H9 (cell line): ENCODE measurements around the gene LRRC40. TPM values are rescaled to one million over a fixed set of nuclear protein-coding genes. Genes with fewer than 3 reads are reported as not detected.
"Not testable (repeated sequence)": the region's sequence is repeated elsewhere in the genome, so short reads cannot be mapped to it uniquely, and the experiment has no call there.

Experiments used
- DNase-seq: peaks from one replicate; pipeline ENCODE4 v3.0.0-alpha.2; 2017
- H2AFZ ChIP-seq: one replicate; pipeline ENCODE4 v1.6.1; 2013; ENCODE audit warnings: mild to moderate bottlenecking, low read length, control low read depth, moderate library complexity
- H2AK5ac ChIP-seq: 2 replicates; pipeline ENCODE4 v1.6.1; 2013; ENCODE audit warnings: low read length, control low read depth, mixed read lengths; ENCODE audit not compliant: insufficient read length
- H2BK120ac ChIP-seq: one replicate; pipeline ENCODE4 v1.6.1; 2013; ENCODE audit warnings: low read depth, mild to moderate bottlenecking, low read length, control low read depth, inconsistent platforms; ENCODE audit not compliant: poor library complexity, severe bottlenecking
- H2BK12ac ChIP-seq: 2 replicates; pipeline ENCODE4 v1.6.1; 2013; ENCODE audit warnings: low read length, control low read depth, mixed read lengths, low read depth; ENCODE audit not compliant: insufficient read length
- H2BK15ac ChIP-seq: 2 replicates; pipeline ENCODE4 v1.6.1; 2013; ENCODE audit warnings: low read depth, low read length, control low read depth
- H2BK20ac ChIP-seq: one replicate; pipeline ENCODE4 v1.6.1; 2013; ENCODE audit warnings: low read depth, mild to moderate bottlenecking, low read length, control low read depth, inconsistent platforms; ENCODE audit not compliant: poor library complexity, severe bottlenecking
- H2BK5ac ChIP-seq: 2 replicates; pipeline ENCODE4 v1.6.1; 2013; ENCODE audit warnings: low read length, control low read depth, mixed read lengths; ENCODE audit not compliant: insufficient read length
- H3K14ac ChIP-seq: 2 replicates; pipeline ENCODE4 v1.6.1; 2013; ENCODE audit warnings: low read length, control low read depth; ENCODE audit not compliant: insufficient read depth
- H3K18ac ChIP-seq: 2 replicates; pipeline ENCODE4 v1.6.1; 2013; ENCODE audit warnings: low read depth, mild to moderate bottlenecking, mixed read lengths, low read length, control low read depth; ENCODE audit not compliant: insufficient read length
- H3K23ac ChIP-seq: 2 replicates; pipeline ENCODE4 v1.6.1; 2013; ENCODE audit warnings: low read length, control low read depth, mixed read lengths, low read depth; ENCODE audit not compliant: insufficient read length
- H3K23me2 ChIP-seq: 2 replicates; pipeline ENCODE4 v1.6.1; 2013; ENCODE audit warnings: low read depth, mild to moderate bottlenecking, mixed read lengths, low read length, control low read depth; ENCODE audit not compliant: insufficient read length, poor library complexity, severe bottlenecking
- H3K27ac ChIP-seq: 2 replicates; pipeline ENCODE4 v1.5.1; 2013; ENCODE audit warnings: low read length, control low read depth, mixed read lengths, low read depth; ENCODE audit not compliant: insufficient read length
- H3K27me3 ChIP-seq: 2 replicates; pipeline ENCODE4 v1.6.1; 2013; ENCODE audit warnings: low read length, control low read depth, inconsistent platforms; ENCODE audit not compliant: insufficient read depth
- H3K4ac ChIP-seq: 2 replicates; pipeline ENCODE4 v1.6.1; 2013; ENCODE audit warnings: low read depth, mild to moderate bottlenecking, control low read depth, inconsistent platforms, low read length, moderate library complexity
- H3K4me1 ChIP-seq: 2 replicates; pipeline ENCODE4 v1.6.1; 2013; ENCODE audit warnings: low read length, control low read depth, inconsistent platforms; ENCODE audit not compliant: insufficient read depth
- H3K4me2 ChIP-seq: 2 replicates; pipeline ENCODE4 v1.6.1; 2013; ENCODE audit warnings: low read length, control low read depth, mixed read lengths; ENCODE audit not compliant: insufficient read length, insufficient read depth
- H3K56ac ChIP-seq: 2 replicates; pipeline ENCODE4 v1.6.1; 2013; ENCODE audit warnings: low read depth, mild to moderate bottlenecking, mixed read lengths, low read length, control low read depth; ENCODE audit not compliant: insufficient read length
- H3K79me1 ChIP-seq: 2 replicates; pipeline ENCODE4 v1.6.1; 2013; ENCODE audit warnings: low read depth, mild to moderate bottlenecking, moderate library complexity, low read length, control low read depth, inconsistent platforms; ENCODE audit not compliant: insufficient read depth, poor library complexity, severe bottlenecking
- H3K79me2 ChIP-seq: 2 replicates; pipeline ENCODE4 v1.6.1; 2013; ENCODE audit warnings: low read length, control low read depth, inconsistent platforms; ENCODE audit not compliant: insufficient read depth
- H3K9ac ChIP-seq: 2 replicates; pipeline ENCODE4 v1.6.1; 2013; ENCODE audit warnings: low read length, control low read depth, mixed read lengths; ENCODE audit not compliant: insufficient read length; ENCODE audit errors: extremely low read depth
- H3K9me3 ChIP-seq: one replicate; pipeline ENCODE4 v1.6.1; 2013; ENCODE audit warnings: low read depth, low read length, inconsistent platforms; ENCODE audit not compliant: control insufficient read depth
- H3T11ph ChIP-seq: one replicate; pipeline ENCODE4 v1.6.1; 2013; ENCODE audit warnings: mild to moderate bottlenecking, low read length, control low read depth, inconsistent platforms
- H4K20me1 ChIP-seq: one replicate; pipeline ENCODE4 v1.6.1; 2013; ENCODE audit not compliant: control insufficient read depth, insufficient read length, insufficient read depth
- H4K5ac ChIP-seq: 2 replicates; pipeline ENCODE4 v1.6.1; 2013; ENCODE audit warnings: low read depth, mild to moderate bottlenecking, mixed read lengths, low read length, control low read depth; ENCODE audit not compliant: insufficient read length
- H4K8ac ChIP-seq: replicated peaks from 2 replicates; pipeline ENCODE4 v1.6.1; 2013; ENCODE audit warnings: low read length, control low read depth, mixed read lengths, low read depth; ENCODE audit not compliant: insufficient read length
- H4K91ac ChIP-seq: 2 replicates; pipeline ENCODE4 v1.6.1; 2013; ENCODE audit warnings: low read depth, mild to moderate bottlenecking, moderate library complexity, mixed read lengths, low read length, control low read depth; ENCODE audit not compliant: insufficient read length
- H3K27ac Mint-ChIP-seq, 3 experiments: 2 replicates in 2 of 3; 3 replicates in 1 of 3; pipeline ENCODE4 v1.8.0; 2020 to 2021; ENCODE audit warnings: mixed read lengths in 3 of 3, mild to moderate bottlenecking in 1 of 3, moderate library complexity in 1 of 3
- H3K27me3 Mint-ChIP-seq: 2 replicates; pipeline ENCODE4 v1.8.0; 2021; ENCODE audit warnings: low read depth, mild to moderate bottlenecking, moderate library complexity, mixed read lengths
- H3K36me3 Mint-ChIP-seq, 3 experiments: 2 replicates in 2 of 3; 3 replicates in 1 of 3; pipeline ENCODE4 v1.8.0; 2020 to 2021; ENCODE audit warnings: low read depth in 3 of 3, mixed read lengths in 3 of 3; ENCODE audit not compliant: insufficient read depth in 1 of 3
- H3K4me1 Mint-ChIP-seq, 2 experiments: 2 replicates each; pipeline ENCODE4 v1.8.0; 2020; ENCODE audit warnings: mixed read lengths in 2 of 2
- H3K4me3 Mint-ChIP-seq, 2 experiments: 2 replicates in 1 of 2; 3 replicates in 1 of 2; pipeline ENCODE4 v1.8.0; 2020 to 2021; ENCODE audit warnings: mild to moderate bottlenecking in 2 of 2, mixed read lengths in 2 of 2, moderate library complexity in 1 of 2
- H3K9me3 Mint-ChIP-seq, 2 experiments: 2 replicates in 1 of 2; 3 replicates in 1 of 2; pipeline ENCODE4 v1.8.0; 2020; ENCODE audit warnings: mild to moderate bottlenecking in 2 of 2, mixed read lengths in 2 of 2, moderate library complexity in 1 of 2
- WGBS: extraction: QIAGEN DNeasy Blood & Tissue Kit; methylation state at CpG from one replicate; pipeline ENCODE4 v1.1.7; 2013; ENCODE audit warnings: missing lambda C conversion rate, low lambda C conversion rate, mixed read lengths; ENCODE audit not compliant: insufficient read length; ENCODE audit errors: extremely low coverage; 5-methylcytosine and 5-hydroxymethylcytosine counted together
- total RNA-seq: library from RNA; stranded (reverse); gene quantifications from 2 replicates; pipeline ENCODE4 v1.2.1, GENCODE V29; 2021
- TF ChIP-seq, protein P1 (sequence below): fragments of 200-600 bp; sonication (generic); conservative IDR thresholded peaks from 3 replicates; pipeline ENCODE4 v1.8.0; 2021; ENCODE audit warnings: antibody characterized with exemption, mild to moderate bottlenecking

Gene LRRC40
- total RNA-seq, 1 experiment from 2014 or later, result 27.6 TPM

DNA sequence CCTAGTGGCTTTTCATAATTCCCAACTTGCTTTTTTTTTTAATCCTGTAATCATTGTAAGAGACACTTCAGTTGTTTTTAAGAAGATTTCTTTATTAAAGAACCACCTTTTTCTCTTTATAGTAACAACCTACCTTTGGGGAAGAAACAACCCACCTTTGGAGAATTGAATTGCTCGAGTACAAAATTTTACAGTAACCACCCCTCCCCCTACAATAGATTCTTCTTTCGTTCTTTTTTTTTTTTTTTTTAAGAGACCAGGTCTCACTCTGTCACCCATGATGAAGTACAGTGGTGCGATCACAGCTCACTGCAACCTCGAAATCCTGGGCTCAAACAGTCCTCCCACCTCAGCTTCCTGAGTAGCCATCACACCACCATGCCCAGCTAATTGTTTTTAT, 2.1 kb upstream of the LRRC40 start:
- H3K4me1 ChIP-seq, result no peaks in the 10 kb centered on the region
- H2BK15ac ChIP-seq, result no peak overlapping the region
- TF ChIP-seq, protein P1, sequence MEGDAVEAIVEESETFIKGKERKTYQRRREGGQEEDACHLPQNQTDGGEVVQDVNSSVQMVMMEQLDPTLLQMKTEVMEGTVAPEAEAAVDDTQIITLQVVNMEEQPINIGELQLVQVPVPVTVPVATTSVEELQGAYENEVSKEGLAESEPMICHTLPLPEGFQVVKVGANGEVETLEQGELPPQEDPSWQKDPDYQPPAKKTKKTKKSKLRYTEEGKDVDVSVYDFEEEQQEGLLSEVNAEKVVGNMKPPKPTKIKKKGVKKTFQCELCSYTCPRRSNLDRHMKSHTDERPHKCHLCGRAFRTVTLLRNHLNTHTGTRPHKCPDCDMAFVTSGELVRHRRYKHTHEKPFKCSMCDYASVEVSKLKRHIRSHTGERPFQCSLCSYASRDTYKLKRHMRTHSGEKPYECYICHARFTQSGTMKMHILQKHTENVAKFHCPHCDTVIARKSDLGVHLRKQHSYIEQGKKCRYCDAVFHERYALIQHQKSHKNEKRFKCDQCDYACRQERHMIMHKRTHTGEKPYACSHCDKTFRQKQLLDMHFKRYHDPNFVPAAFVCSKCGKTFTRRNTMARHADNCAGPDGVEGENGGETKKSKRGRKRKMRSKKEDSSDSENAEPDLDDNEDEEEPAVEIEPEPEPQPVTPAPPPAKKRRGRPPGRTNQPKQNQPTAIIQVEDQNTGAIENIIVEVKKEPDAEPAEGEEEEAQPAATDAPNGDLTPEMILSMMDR, result no peak
- H3K23ac ChIP-seq, result no peak overlapping the region
- H3T11ph ChIP-seq, result no peak overlapping the region
- no peak overlapping the region for H2BK5ac ChIP-seq
- peaks cover 12 to 17% of the 10 kb centered on the region in 2 experiments for H3K4me1 Mint-ChIP-seq
- H4K8ac ChIP-seq, result no peak overlapping the region
- H3K9me3 ChIP-seq, result no peaks in the 10 kb centered on the region
- no peak for DNase-seq
- no peaks in the 10 kb centered on the region for H3K27me3 ChIP-seq
- H3K56ac ChIP-seq, result no peak overlapping the region
- no peak overlapping the region for H3K27ac ChIP-seq
- H2AFZ ChIP-seq, result no peak overlapping the region
- H3K4ac ChIP-seq, result no peak overlapping the region
- peak overlapping the region; percentile 99 to 100 for H3K4me3 Mint-ChIP-seq
- no peak overlapping the region for H2BK20ac ChIP-seq
- no peak overlapping the region for H2AK5ac ChIP-seq
- no peaks in the 10 kb centered on the region for H4K20me1 ChIP-seq
- peaks cover 0 to 21% (median 13%) of the 10 kb centered on the region in 3 experiments for H3K36me3 Mint-ChIP-seq
- H3K9ac ChIP-seq, result no peak overlapping the region
- H2BK120ac ChIP-seq, result no peak overlapping the region
- H2BK12ac ChIP-seq, result no peak overlapping the region
- H3K23me2 ChIP-seq, result peaks cover 3% of the 10 kb centered on the region
- peaks cover 4% of the 10 kb centered on the region for H3K79me1 ChIP-seq
- no peak overlapping the region for H3K18ac ChIP-seq
- H3K27ac Mint-ChIP-seq, result no peak overlapping the region
- H3K4me2 ChIP-seq, result no peak overlapping the region
- H3K9me3 Mint-ChIP-seq, result no peaks in the 10 kb centered on the region
- no peak overlapping the region for H3K14ac ChIP-seq
- peaks cover 33% of the 10 kb centered on the region; the same call in 1 of the 2 replicates for H3K79me2 ChIP-seq
- no peak overlapping the region for H4K91ac ChIP-seq
- WGBS, result no CpG with 5 or more reads among the region's 4 CpGs
- H3K27me3 Mint-ChIP-seq, result no peaks in the 10 kb centered on the region
- H4K5ac ChIP-seq, result no peak overlapping the region

DNA sequence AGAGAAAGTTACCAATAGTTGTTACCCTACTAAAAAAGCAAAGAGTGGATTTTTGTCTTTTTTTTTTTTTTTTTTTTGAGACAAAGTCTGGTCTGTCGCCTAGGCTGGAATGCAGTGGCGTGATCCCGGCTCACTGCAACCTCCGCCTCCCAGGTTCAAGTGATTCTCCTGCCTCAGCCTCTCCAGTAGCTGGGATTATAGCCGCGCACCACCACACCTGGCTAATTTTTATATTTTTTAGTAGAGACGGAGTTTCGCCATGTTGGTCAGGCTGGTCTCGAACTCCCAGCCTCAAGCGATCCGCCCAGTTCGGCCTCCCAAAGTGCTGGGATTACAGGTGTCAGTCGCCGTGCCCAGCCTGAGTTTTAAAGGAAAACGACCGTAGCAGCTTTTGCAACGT, 1.5 kb upstream of the LRRC40 start:
- not testable (repeated sequence) for H3K9me3 ChIP-seq, H4K8ac ChIP-seq, H3K9ac ChIP-seq, H2BK20ac ChIP-seq, H3T11ph ChIP-seq, H2BK5ac ChIP-seq, H3K14ac ChIP-seq, H3K4ac ChIP-seq, H2BK15ac ChIP-seq, H3K27ac ChIP-seq, H3K18ac ChIP-seq, H3K79me1 ChIP-seq, H3K27me3 ChIP-seq, H3K23me2 ChIP-seq, H3K23ac ChIP-seq, H3K27me3 Mint-ChIP-seq, DNase-seq, H2BK12ac ChIP-seq, H4K91ac ChIP-seq, H4K5ac ChIP-seq, H2AFZ ChIP-seq, H3K56ac ChIP-seq, H4K20me1 ChIP-seq, H2AK5ac ChIP-seq, H3K27ac Mint-ChIP-seq, H3K4me1 ChIP-seq, H2BK120ac ChIP-seq, H3K9me3 Mint-ChIP-seq
- no CpG with 5 or more reads among the region's 17 CpGs for WGBS
- Histone ChIP-seq H3K79me2 (peaks cover 33% of the 10 kb centered on the region; the same call in 1 of the 2 replicates), H3K4me2 (peak overlapping the region; percentile 79)
- peak overlapping the region; percentile 99 to 100 for H3K4me3 Mint-ChIP-seq
- peaks cover 12 to 17% of the 10 kb centered on the region in 2 experiments for H3K4me1 Mint-ChIP-seq
- peaks cover 0 to 21% (median 13%) of the 10 kb centered on the region in 3 experiments for H3K36me3 Mint-ChIP-seq
